Tibial artery (tissue), 4 donors: ENCODE measurements around the gene HYAL4.
"Not testable (repeated sequence)": the region's sequence is repeated elsewhere in the genome, so short reads cannot be mapped to it uniquely, and the experiment has no call there.

Experiments used
- DNase-seq, 2 donors: peaks; one replicate each; pipeline ENCODE4 v3.0.0-alpha.2; 2019
- H3K27ac ChIP-seq, 2 donors: fragments of 200-600 bp; sonication (generic) in 1 of 2; 1 replicate in 1 of 2; 2 replicates in 1 of 2; pipeline ENCODE4 v1.5.1; 2018 to 2019; ENCODE audit warnings: mild to moderate bottlenecking in 1 of 2
- H3K27me3 ChIP-seq, 2 donors: fragments of 200-600 bp; sonication (generic) in 1 of 2; one replicate each; pipeline versions ENCODE4 v1.5.1 to v1.6.0; 2016 to 2019
- H3K36me3 ChIP-seq, 3 donors: fragments of 200-600 bp; sonication (generic) in 2 of 3; one replicate each; pipeline ENCODE4 v1.5.1; 2016 to 2019; ENCODE audit warnings: mild to moderate bottlenecking in 2 of 3
- H3K4me1 ChIP-seq, 4 donors: fragments of 200-600 bp; sonication (generic) in 2 of 4; 1 replicate in 3 of 4; 2 replicates in 1 of 4; pipeline ENCODE4 v1.5.1; 2016 to 2019
- H3K4me3 ChIP-seq, 2 donors: fragments of 200-600 bp; sonication (generic) in 1 of 2; 1 replicate in 1 of 2; 2 replicates in 1 of 2; pipeline ENCODE4 v1.5.1; 2018 to 2019; ENCODE audit warnings: mild to moderate bottlenecking in 2 of 2
- H3K9me3 ChIP-seq, 3 donors: fragments of 200-600 bp; sonication (generic) in 1 of 3; one replicate each; pipeline ENCODE4 v1.5.1; 2016 to 2019
- CTCF ChIP-seq, 2 experiments: fragments of 200-600 bp in 1 of 2; fragments of 450-650 bp in 1 of 2; IDR thresholded peaks; one replicate each; pipeline ENCODE4 v1.5.1; 2017 to 2019; ENCODE audit warnings: antibody characterized with exemption in 2 of 2, mild to moderate bottlenecking in 1 of 2, moderate library complexity in 1 of 2
- intact Hi-C: fragments of 100-400 bp; cut with DNase I; formaldehyde crosslinking; loops from one replicate; pipeline ENCODE4 v1.15.0; 2023; ENCODE audit warnings: low total_unique reads

HYAL4 gene

GRCh38 chr7:123820864-123821263, 24.1 kb upstream of the HYAL4 start:
- no peak for DNase-seq
- TF ChIP-seq CTCF (IDR thresholded peaks at IDR 0.05): no peak
- Histone ChIP-seq H3K27ac (no peak overlapping the region), H3K4me1 (no peaks in the 10 kb centered on the region), H3K27me3 (no peaks in the 10 kb centered on the region), H3K9me3 (no peaks in the 10 kb centered on the region), H3K36me3 (no peaks in the 10 kb centered on the region), H3K4me3 (no peak overlapping the region)
- intact Hi-C loops: no loop called here

GRCh38 chr7:123821320-123821719, 23.6 kb upstream of the HYAL4 start:
- no peak overlapping the region for H3K27ac ChIP-seq
- intact Hi-C loops: no loop called here
- no peak overlapping the region for H3K4me3 ChIP-seq
- H3K4me1 ChIP-seq: no peaks in the 10 kb centered on the region
- H3K27me3 ChIP-seq: no peaks in the 10 kb centered on the region
- no peak for TF ChIP-seq CTCF (IDR thresholded peaks at IDR 0.05)
- no peaks in the 10 kb centered on the region for H3K36me3 ChIP-seq
- DNase-seq: no peak
- no peaks in the 10 kb centered on the region for H3K9me3 ChIP-seq

GRCh38 chr7:123823898-123824753, 20.8 kb upstream of the HYAL4 start:
- intact Hi-C loops: no loop called here
- DNase-seq: no peak
- H3K36me3 ChIP-seq: no peaks in the 10 kb centered on the region
- no peak for TF ChIP-seq CTCF (IDR thresholded peaks at IDR 0.05)
- H3K27me3 ChIP-seq: no peaks in the 10 kb centered on the region
- H3K4me1 ChIP-seq: no peaks in the 10 kb centered on the region
- no peak overlapping the region for H3K4me3 ChIP-seq
- no peak overlapping the region for H3K27ac ChIP-seq
- H3K9me3 ChIP-seq: no peaks in the 10 kb centered on the region

- no peak overlapping the region for H3K27ac ChIP-seq
- no peaks in the 10 kb centered on the region for H3K9me3 ChIP-seq
- no peak for TF ChIP-seq CTCF (IDR thresholded peaks at IDR 0.05)
- no peaks in the 10 kb centered on the region for H3K27me3 ChIP-seq
- H3K36me3 ChIP-seq: no peaks in the 10 kb centered on the region
- no peak for DNase-seq
- H3K4me3 ChIP-seq: no peak overlapping the region
- intact Hi-C loops: no loop called here
- H3K4me1 ChIP-seq: no peaks in the 10 kb centered on the region
Observed at GRCh38 chr7:123824754-123825067, 20.3 kb upstream of the HYAL4 start.

- Histone ChIP-seq H3K4me3 (no peak overlapping the region), H3K27ac (no peak overlapping the region), H3K4me1 (no peaks in the 10 kb centered on the region), H3K9me3 (no peaks in the 10 kb centered on the region), H3K27me3 (no peaks in the 10 kb centered on the region), H3K36me3 (no peaks in the 10 kb centered on the region)
- intact Hi-C loops: no loop called here
- no peak for DNase-seq
- TF ChIP-seq CTCF (IDR thresholded peaks at IDR 0.05): no peak
Observed at GRCh38 chr7:123828805-123829204, 16.2 kb upstream of the HYAL4 start.

- no peak for DNase-seq
- Histone ChIP-seq H3K4me3 (no peak overlapping the region), H3K27ac (no peak overlapping the region), H3K9me3 (no peaks in the 10 kb centered on the region), H3K36me3 (no peaks in the 10 kb centered on the region), H3K27me3 (no peaks in the 10 kb centered on the region), H3K4me1 (no peaks in the 10 kb centered on the region)
- intact Hi-C loops: no loop called here
- TF ChIP-seq CTCF (IDR thresholded peaks at IDR 0.05): no peak
Observed at GRCh38 chr7:123836656-123837055, 8.3 kb upstream of the HYAL4 start.

GRCh38 chr7:123839106-123839505, 5.9 kb upstream of the HYAL4 start:
- intact Hi-C loops, H3K4me1 ChIP-seq, DNase-seq, H3K27ac ChIP-seq, H3K36me3 ChIP-seq, H3K9me3 ChIP-seq, H3K4me3 ChIP-seq, H3K27me3 ChIP-seq: not testable (repeated sequence)

GRCh38 chr7:123844142-123844541, 827 bp upstream of the HYAL4 start:
- H3K4me1 ChIP-seq, H3K36me3 ChIP-seq, H3K9me3 ChIP-seq, H3K27ac ChIP-seq, H3K4me3 ChIP-seq, intact Hi-C loops, DNase-seq, H3K27me3 ChIP-seq: not testable (repeated sequence)
